ENCODE results near the gene GSDME. TPM values are rescaled to one million over a fixed set of nuclear protein-coding genes. Genes with fewer than 3 reads are reported as not detected.

The GSDME gene
- total RNA-seq, 1 experiment from 2014 or later, result 4.5 TPM

GRCh38 chr7:24733414-24734060 is 23.7 kb downstream of the GSDME start:
- Histone ChIP-seq H3K4me3 (ENCODE audit: low read depth in 2 of 2, low read length in 2 of 2) (no peak overlapping the region), H3K4me1 (ENCODE audit: control insufficient read depth, insufficient read depth, low read length) (no peaks in the 10 kb centered on the region), H3K36me3 (ENCODE audit: control insufficient read depth, insufficient read depth, low read length) (no peaks in the 10 kb centered on the region), H3K9me3 (ENCODE audit: control insufficient read depth, insufficient read depth, low read depth, low read length) (no peaks in the 10 kb centered on the region), H3K27ac (ENCODE audit: low read length) (no peak overlapping the region), H3K27me3 (ENCODE audit: control insufficient read depth, insufficient read depth, low read length) (no peaks in the 10 kb centered on the region)
- intact Hi-C loops (cut with micrococcal nuclease; ENCODE audit: unreplicated experiment) (no loop called here), in situ Hi-C loops (cut with HindIII; ENCODE audit: low pct_unique_long_range_greater_than_20kb, low sequenced_read_pairs) (no loop called here)
- DNase-seq (ENCODE audit: low read depth, low spot score), result no peak
- no peak for ATAC-seq
- ChIA-PET POLR2A (no interaction called here), CTCF (no interaction called here)
- TF ChIP-seq SIN3A (IDR thresholded peaks at IDR 0.05; ENCODE audit: borderline replicate concordance, insufficient read depth, low read depth, low read length), result no peak
- TF ChIP-seq POLR2AphosphoS5 (IDR thresholded peaks at IDR 0.05; ENCODE audit: low read depth, low read length), result no peak
- TF ChIP-seq REST (IDR thresholded peaks at IDR 0.05; ENCODE audit: insufficient read depth in 1 of 2, low read depth in 2 of 2, low read length in 1 of 2), result no peak
- TF ChIP-seq TCF7L2 (IDR thresholded peaks at IDR 0.05; ENCODE audit: low read depth, low read length), result no peak
- no peak for TF ChIP-seq CTCF (IDR thresholded peaks at IDR 0.05)
- BruUV-seq (replicated peaks), result no TSS peak

- H3K27me3 ChIP-seq (ENCODE audit: control insufficient read depth, insufficient read depth, low read length), result no peaks in the 10 kb centered on the region
- ChIA-PET CTCF (no interaction called here), POLR2A (no interaction called here)
- intact Hi-C loops (cut with micrococcal nuclease; ENCODE audit: unreplicated experiment), result no loop called here
- BruUV-seq (replicated peaks), result no TSS peak
- no peak overlapping the region for H3K27ac ChIP-seq (ENCODE audit: low read length)
- ATAC-seq, result no peak
- TF ChIP-seq REST (IDR thresholded peaks at IDR 0.05; ENCODE audit: insufficient read depth in 1 of 2, low read depth in 2 of 2, low read length in 1 of 2), result no peak
- TF ChIP-seq SIN3A (IDR thresholded peaks at IDR 0.05; ENCODE audit: borderline replicate concordance, insufficient read depth, low read depth, low read length), result no peak
- no peak for TF ChIP-seq TCF7L2 (IDR thresholded peaks at IDR 0.05; ENCODE audit: low read depth, low read length)
- no peak for TF ChIP-seq POLR2AphosphoS5 (IDR thresholded peaks at IDR 0.05; ENCODE audit: low read depth, low read length)
- TF ChIP-seq CTCF (IDR thresholded peaks at IDR 0.05), result no peak
- no peaks in the 10 kb centered on the region for H3K36me3 ChIP-seq (ENCODE audit: control insufficient read depth, insufficient read depth, low read length)
- no peaks in the 10 kb centered on the region for H3K4me1 ChIP-seq (ENCODE audit: control insufficient read depth, insufficient read depth, low read length)
- DNase-seq (ENCODE audit: low read depth, low spot score), result no peak
- in situ Hi-C loops (cut with HindIII; ENCODE audit: low pct_unique_long_range_greater_than_20kb, low sequenced_read_pairs), result no loop called here
- no peaks in the 10 kb centered on the region for H3K9me3 ChIP-seq (ENCODE audit: control insufficient read depth, insufficient read depth, low read depth, low read length)
- no peak overlapping the region for H3K4me3 ChIP-seq (ENCODE audit: low read depth in 2 of 2, low read length in 2 of 2)
Measured at GRCh38 chr7:24732646-24733413, 24.4 kb downstream of the GSDME start.
